ENCODE data around the gene BPIFB1. TPM values are rescaled to one million over a fixed set of nuclear protein-coding genes. Genes with fewer than 3 reads are reported as not detected.

Gene BPIFB1
- total RNA-seq, 6 experiments from 2014 or later: not detected

GRCh38 chr20:33351696-33352095 is 68.7 kb downstream of the BPIFB1 start:
- Mint-ChIP-seq H3K36me3 (ENCODE audit: low read depth) (peaks cover 6% of the 10 kb centered on the region; the same call in 1 of the 2 replicates), H3K9me3 (no peaks in the 10 kb centered on the region), H3K4me3 (no peak overlapping the region), H3K4me1 (ENCODE audit: low read depth) (no peaks in the 10 kb centered on the region; the same call in 1 of the 2 replicates), H3K27me3 (ENCODE audit: insufficient read depth) (no peaks in the 10 kb centered on the region), H3K27ac (no peak overlapping the region)
- DNase-seq: no peak
- TF ChIP-seq CTCF (IDR thresholded peaks at IDR 0.05): no peak

- Mint-ChIP-seq H3K27me3 (ENCODE audit: insufficient read depth) (no peaks in the 10 kb centered on the region), H3K4me1 (ENCODE audit: low read depth) (no peaks in the 10 kb centered on the region; the same call in 1 of the 2 replicates), H3K36me3 (ENCODE audit: low read depth) (peaks cover 6% of the 10 kb centered on the region; the same call in 1 of the 2 replicates), H3K4me3 (no peak overlapping the region), H3K9me3 (no peaks in the 10 kb centered on the region), H3K27ac (no peak overlapping the region)
- TF ChIP-seq CTCF (IDR thresholded peaks at IDR 0.05): no peak
- no peak for DNase-seq
These were observed 69.4 kb downstream of the BPIFB1 start for GRCh38 chr20:33352258-33353012.

GRCh38 chr20:33353013-33353402 is 70.0 kb downstream of the BPIFB1 start:
- Mint-ChIP-seq H3K27ac (no peak overlapping the region), H3K36me3 (ENCODE audit: low read depth) (peaks cover 7% of the 10 kb centered on the region; the same call in 1 of the 2 replicates), H3K4me1 (ENCODE audit: low read depth) (no peaks in the 10 kb centered on the region; the same call in 1 of the 2 replicates), H3K4me3 (no peak overlapping the region), H3K9me3 (no peaks in the 10 kb centered on the region), H3K27me3 (ENCODE audit: insufficient read depth) (no peaks in the 10 kb centered on the region)
- no peak for TF ChIP-seq CTCF (IDR thresholded peaks at IDR 0.05)
- no peak for DNase-seq

Other genes with a start within 250 kb of the BPIFB1 start
- not detected for gene BPIFB3, start 229.3 kb upstream of the BPIFB1 start, total RNA-seq (2021; fragmentation: NEBNext Ultra II Directional; extraction: Animal tissue kit (Norgen Biotek cat#: 25700))
- not detected for gene BPIFB4, start 203.6 kb upstream of the BPIFB1 start, total RNA-seq (2021; fragmentation: NEBNext Ultra II Directional; extraction: Animal tissue kit (Norgen Biotek cat#: 25700))
- gene BPIFA2, start 115.1 kb upstream of the BPIFB1 start, total RNA-seq (2021; fragmentation: NEBNext Ultra II Directional; extraction: Animal tissue kit (Norgen Biotek cat#: 25700)): not detected
- not detected for gene BPIFA3, start 65.9 kb upstream of the BPIFB1 start, total RNA-seq (2021; fragmentation: NEBNext Ultra II Directional; extraction: Animal tissue kit (Norgen Biotek cat#: 25700))
- not detected for gene BPIFA1, start 47.2 kb upstream of the BPIFB1 start, total RNA-seq (2021; fragmentation: NEBNext Ultra II Directional; extraction: Animal tissue kit (Norgen Biotek cat#: 25700))
- 10 to 100 TPM; 22.8 to 28.4 (median 25.0) TPM for gene CDK5RAP1, start 118.3 kb downstream of the BPIFB1 start, total RNA-seq (2021; fragmentation: NEBNext Ultra II Directional; extraction: Animal tissue kit (Norgen Biotek cat#: 25700))
- 10 to 100 TPM; 13.9 to 22.2 (median 20.9) TPM for gene SNTA1, start 160.5 kb downstream of the BPIFB1 start, total RNA-seq (2021; fragmentation: NEBNext Ultra II Directional; extraction: Animal tissue kit (Norgen Biotek cat#: 25700))
- gene CBFA2T2, start 206.9 kb downstream of the BPIFB1 start, total RNA-seq (2021; fragmentation: NEBNext Ultra II Directional; extraction: Animal tissue kit (Norgen Biotek cat#: 25700)): 1 to 10 TPM; 7.0 to 9.1 (median 8.0) TPM

All from HFFc6 (cell line).